IPS-15b (cell line): ENCODE results near the gene C1QTNF7.

Experiments used
- H3K27me3 ChIP-seq: one replicate; pipeline ENCODE4 v1.6.1; 2013; ENCODE audit warnings: low read length; ENCODE audit not compliant: control insufficient read depth, insufficient read depth
- H3K36me3 ChIP-seq: one replicate; pipeline ENCODE4 v1.6.1; 2013; ENCODE audit warnings: low read length; ENCODE audit not compliant: control insufficient read depth, insufficient read depth
- H3K4me1 ChIP-seq: one replicate; pipeline ENCODE4 v1.6.1; 2013; ENCODE audit warnings: mild to moderate bottlenecking, low read length; ENCODE audit not compliant: control insufficient read depth, insufficient read depth
- H3K4me3 ChIP-seq: one replicate; pipeline ENCODE4 v1.5.1; 2013; ENCODE audit warnings: low read depth, low read length
- H3K9ac ChIP-seq: one replicate; pipeline ENCODE4 v1.6.1; 2013; ENCODE audit warnings: low read depth, mild to moderate bottlenecking, low read length
- H3K9me3 ChIP-seq: one replicate; pipeline ENCODE4 v1.6.1; 2013; ENCODE audit warnings: mild to moderate bottlenecking, low read length; ENCODE audit not compliant: control insufficient read depth, insufficient read depth

The C1QTNF7 gene

GRCh38 chr4:15416357-15417232 lies 11.2 kb upstream of the C1QTNF7 start:
- Histone ChIP-seq H3K27me3 (no peaks in the 10 kb centered on the region), H3K9me3 (no peaks in the 10 kb centered on the region), H3K9ac (no peak overlapping the region), H3K4me1 (peaks cover 6% of the 10 kb centered on the region), H3K4me3 (no peak overlapping the region), H3K36me3 (no peaks in the 10 kb centered on the region)

GRCh38 chr4:15417233-15417660 lies 10.6 kb upstream of the C1QTNF7 start:
- Histone ChIP-seq H3K4me1 (peaks cover 6% of the 10 kb centered on the region), H3K4me3 (no peak overlapping the region), H3K36me3 (no peaks in the 10 kb centered on the region), H3K27me3 (no peaks in the 10 kb centered on the region), H3K9me3 (no peaks in the 10 kb centered on the region), H3K9ac (no peak overlapping the region)

- H3K36me3 ChIP-seq = no peaks in the 10 kb centered on the region
- H3K9me3 ChIP-seq = no peaks in the 10 kb centered on the region
- no peak overlapping the region for H3K4me3 ChIP-seq
- H3K4me1 ChIP-seq = peaks cover 6% of the 10 kb centered on the region
- H3K9ac ChIP-seq = no peak overlapping the region
- no peaks in the 10 kb centered on the region for H3K27me3 ChIP-seq
Measured at GRCh38 chr4:15418956-15419355, 8.9 kb upstream of the C1QTNF7 start.

DNA sequence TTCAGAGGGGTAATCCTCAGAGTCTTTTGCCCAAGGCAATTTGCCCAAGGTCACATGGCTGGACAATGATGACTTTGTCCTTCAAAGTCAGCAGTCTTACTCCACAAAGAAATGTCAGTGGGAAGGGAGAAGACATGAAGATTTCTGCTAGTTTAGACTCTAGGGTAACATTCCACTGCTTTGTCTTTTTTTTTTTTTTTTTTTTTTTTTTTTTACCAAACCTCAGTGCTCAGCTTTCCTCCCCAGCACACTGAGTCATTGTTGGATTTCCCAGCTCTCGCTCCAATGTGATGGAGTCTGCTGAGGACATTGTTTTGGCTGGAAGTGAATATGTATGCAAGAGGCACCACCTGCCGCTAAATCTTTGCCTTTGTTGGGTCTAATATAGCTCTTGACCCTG lies 7.2 kb upstream of the C1QTNF7 start:
- Histone ChIP-seq H3K4me3 (no peak overlapping the region), H3K9ac (no peak overlapping the region), H3K36me3 (no peaks in the 10 kb centered on the region), H3K4me1 (peaks cover 6% of the 10 kb centered on the region), H3K9me3 (no peaks in the 10 kb centered on the region), H3K27me3 (no peaks in the 10 kb centered on the region)

- no peaks in the 10 kb centered on the region for H3K36me3 ChIP-seq
- no peak overlapping the region for H3K4me3 ChIP-seq
- peaks cover 6% of the 10 kb centered on the region for H3K4me1 ChIP-seq
- H3K9me3 ChIP-seq = no peaks in the 10 kb centered on the region
- no peaks in the 10 kb centered on the region for H3K27me3 ChIP-seq
- no peak overlapping the region for H3K9ac ChIP-seq
Measured at GRCh38 chr4:15423285-15423711, 4.5 kb upstream of the C1QTNF7 start.

DNA sequence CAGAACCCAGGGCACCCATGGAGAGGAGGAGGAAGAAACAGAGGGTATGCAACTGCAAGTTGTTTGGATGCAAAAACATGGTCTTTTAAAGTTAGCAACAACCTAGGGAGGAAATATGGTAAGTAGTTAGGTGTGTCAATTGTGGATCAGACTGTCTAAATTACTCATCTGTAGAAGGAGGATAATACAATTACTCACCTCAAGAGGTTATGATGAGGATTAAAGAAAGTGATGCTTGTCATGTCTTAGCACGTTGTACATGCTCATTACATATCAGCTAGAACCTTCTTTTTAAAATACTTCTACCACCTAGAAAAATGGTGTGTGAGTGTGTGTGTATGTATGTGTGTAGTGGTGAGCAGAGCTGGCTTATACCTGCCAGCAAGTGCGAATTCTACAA lies 2.3 kb upstream of the C1QTNF7 start:
- no peaks in the 10 kb centered on the region for H3K36me3 ChIP-seq
- no peak overlapping the region for H3K4me3 ChIP-seq
- H3K4me1 ChIP-seq = peaks cover 1% of the 10 kb centered on the region
- no peaks in the 10 kb centered on the region for H3K27me3 ChIP-seq
- no peak overlapping the region for H3K9ac ChIP-seq
- H3K9me3 ChIP-seq = no peaks in the 10 kb centered on the region

- no peaks in the 10 kb centered on the region for H3K4me1 ChIP-seq
- no peaks in the 10 kb centered on the region for H3K36me3 ChIP-seq
- H3K9me3 ChIP-seq = no peaks in the 10 kb centered on the region
- H3K27me3 ChIP-seq = no peaks in the 10 kb centered on the region
- H3K9ac ChIP-seq = no peak overlapping the region
- H3K4me3 ChIP-seq = no peak overlapping the region
Measured at GRCh38 chr4:15427161-15427560, 672 bp upstream of the C1QTNF7 start.

GRCh38 chr4:15428611-15429010 lies 778 bp downstream of the C1QTNF7 start:
- Histone ChIP-seq H3K36me3 (no peaks in the 10 kb centered on the region), H3K4me3 (no peak overlapping the region), H3K9ac (no peak overlapping the region)

DNA sequence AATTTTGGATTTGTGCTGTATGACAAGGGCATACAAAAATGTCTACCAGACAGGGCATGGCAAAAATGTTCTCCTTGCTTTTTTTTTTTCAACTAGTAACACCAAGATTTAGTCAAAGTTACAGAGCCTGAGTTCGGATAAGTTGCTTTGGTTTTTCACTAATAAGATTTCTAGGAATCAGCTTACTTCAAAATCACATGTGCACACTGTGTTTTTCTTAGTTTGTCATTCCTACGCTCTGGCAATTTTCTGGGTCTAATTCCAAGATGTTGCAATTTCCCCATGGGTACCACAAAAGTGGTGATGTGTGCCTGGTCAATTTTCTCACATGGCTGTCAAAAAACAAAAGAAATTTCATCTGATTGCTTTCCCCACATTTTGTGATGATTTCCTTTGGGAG lies 6.3 kb downstream of the C1QTNF7 start:
- no peaks in the 10 kb centered on the region for H3K36me3 ChIP-seq
- no peak overlapping the region for H3K4me3 ChIP-seq
- H3K27me3 ChIP-seq = no peaks in the 10 kb centered on the region
- no peaks in the 10 kb centered on the region for H3K9me3 ChIP-seq
- H3K4me1 ChIP-seq = no peaks in the 10 kb centered on the region
- H3K9ac ChIP-seq = no peak overlapping the region

More at GRCh38 chr4:15428611-15429010, 778 bp downstream of the C1QTNF7 start:
- Histone ChIP-seq H3K4me1 (no peaks in the 10 kb centered on the region), H3K27me3 (no peaks in the 10 kb centered on the region), H3K9me3 (no peaks in the 10 kb centered on the region)

DNA sequence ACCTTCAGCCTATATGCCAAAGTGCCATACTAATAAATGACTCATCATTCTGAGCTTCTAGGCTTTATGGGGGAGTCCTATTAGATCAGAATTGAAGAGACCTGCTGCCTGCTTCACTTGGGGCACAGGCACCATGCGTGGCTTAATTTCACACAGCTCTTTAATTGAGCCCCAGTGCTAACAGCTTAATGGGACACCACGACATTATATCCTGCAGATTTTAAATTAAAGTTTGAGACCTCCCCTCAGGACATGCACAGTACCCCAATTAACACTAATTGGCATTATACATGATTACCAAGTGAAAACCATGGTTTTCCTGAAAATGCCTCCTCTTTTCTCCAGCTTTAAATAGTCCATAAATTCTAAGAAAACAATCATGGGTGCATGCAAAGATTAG lies 6.8 kb downstream of the C1QTNF7 start:
- no peaks in the 10 kb centered on the region for H3K9me3 ChIP-seq
- no peaks in the 10 kb centered on the region for H3K27me3 ChIP-seq
- no peak overlapping the region for H3K9ac ChIP-seq
- H3K4me1 ChIP-seq = no peaks in the 10 kb centered on the region
- H3K36me3 ChIP-seq = no peaks in the 10 kb centered on the region
- no peak overlapping the region for H3K4me3 ChIP-seq

- Histone ChIP-seq H3K4me3 (no peak overlapping the region), H3K27me3 (no peaks in the 10 kb centered on the region), H3K9me3 (no peaks in the 10 kb centered on the region), H3K9ac (no peak overlapping the region), H3K36me3 (no peaks in the 10 kb centered on the region), H3K4me1 (no peaks in the 10 kb centered on the region)
Measured at GRCh38 chr4:15436513-15436912, 8.7 kb downstream of the C1QTNF7 start.

DNA sequence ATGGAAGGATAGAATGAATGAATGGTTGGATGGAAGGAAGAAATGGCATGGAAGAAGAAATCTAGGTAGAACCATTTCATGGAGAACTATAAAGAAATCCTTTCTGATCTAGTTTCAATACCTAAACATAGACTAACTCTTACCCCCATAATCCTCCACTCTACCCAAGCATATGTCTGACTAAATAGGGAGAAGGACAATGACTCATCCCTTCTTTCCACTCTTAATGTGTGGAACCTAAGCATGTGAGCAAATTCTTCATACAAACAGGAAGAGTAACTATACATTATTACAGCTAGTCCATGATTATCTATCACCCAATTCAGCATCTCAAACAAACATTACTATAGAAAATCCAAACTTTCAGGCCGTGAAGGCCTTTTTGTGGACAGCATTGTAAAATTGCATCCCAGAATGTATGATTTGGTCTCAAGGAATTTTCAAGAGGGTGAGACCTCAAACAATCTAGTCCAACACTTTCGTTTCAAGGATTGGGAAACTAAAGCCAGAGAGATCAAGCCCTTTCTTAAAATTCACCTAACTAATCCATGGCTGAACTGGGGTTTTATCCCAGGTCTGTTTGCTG lies 11.2 kb downstream of the C1QTNF7 start:
- Histone ChIP-seq H3K4me3 (no peak overlapping the region), H3K9me3 (no peaks in the 10 kb centered on the region), H3K9ac (no peak overlapping the region), H3K27me3 (no peaks in the 10 kb centered on the region), H3K36me3 (no peaks in the 10 kb centered on the region), H3K4me1 (no peaks in the 10 kb centered on the region)
